ENCODE measurements around the gene RGL1. TPM values are rescaled to one million over a fixed set of nuclear protein-coding genes. Genes with fewer than 3 reads are reported as not detected.

RGL1 gene
- total and polyA plus RNA-seq, 9 of the 15 experiments (the other 6 are each of a cell fraction or from before 2014, with no cell fraction given): under 0.01 to 0.07 (median 0.04) TPM

- FAIRE-seq: no peak
- intact Hi-C loops (cut with micrococcal nuclease) (no loop called here), in situ Hi-C loops (cut with MboI) (no loop called here)
- 3% methylated on average over 2 of the region's 2 CpGs for whole genome bisulfite sequencing (ENCODE audit: insufficient coverage, low coverage, missing lambda C conversion rate)
- H2AFZ ChIP-seq (ENCODE audit: low read depth, low read length): no peak overlapping the region
- no peaks in the 10 kb centered on the region for H3K36me3 ChIP-seq (ENCODE audit: control insufficient read depth, insufficient read depth, low read length)
- H3K27me3 ChIP-seq (ENCODE audit: control insufficient read depth in 2 of 2, insufficient read depth in 2 of 2, low read length in 2 of 2): peaks cover 11 to 14% of the 10 kb centered on the region in 2 experiments; a peak in 4 of 5 replicates
- H3K4me2 ChIP-seq (ENCODE audit: insufficient read depth, low read length): no peak overlapping the region
- H3K27ac ChIP-seq (ENCODE audit: extremely low read depth, low read depth, low read length): no peak overlapping the region
- no peak for ATAC-seq
- DNase-seq (ENCODE audit: extremely low read depth in 1 of 4, low spot score in 3 of 4): no peak
- H3K9ac ChIP-seq (ENCODE audit: insufficient read depth in 1 of 2, low read depth in 2 of 2, low read length in 2 of 2): no peak overlapping the region
- BruUV-seq (replicated peaks): no TSS peak
- H3K9me1 ChIP-seq (ENCODE audit: control insufficient read depth, insufficient read depth, low read length): no peaks in the 10 kb centered on the region
- no peak overlapping the region for H3K4me3 ChIP-seq
- H3K79me2 ChIP-seq (ENCODE audit: control insufficient read depth, insufficient read depth, low read length): no peaks in the 10 kb centered on the region
- TF ChIP-seq USF2 (CRISPR knock-in tag; IDR thresholded peaks at IDR 0.05) (no peak), TEAD1 (CRISPR knock-in tag; IDR thresholded peaks at IDR 0.05) (no peak), CEBPZ (IDR thresholded peaks at IDR 0.05; ENCODE audit: borderline replicate concordance, low read depth, low read length) (no peak), SMAD1 (IDR thresholded peaks at IDR 0.05; ENCODE audit: low read depth, low read length, partially characterized antibody) (no peak), GATA2 (CRISPR knock-in tag; IDR thresholded peaks at IDR 0.05) (no peak), KLF1 (tag; IDR thresholded peaks at IDR 0.05) (no peak), CREB3L1 (IDR thresholded peaks at IDR 0.05; ENCODE audit: borderline replicate concordance, low read depth) (no peak), HDAC8 (tag; IDR thresholded peaks at IDR 0.05) (no peak), HNRNPLL (IDR thresholded peaks at IDR 0.05; ENCODE audit: low read depth, low read length, poor library complexity, severe bottlenecking) (no peak), NUFIP1 (IDR thresholded peaks at IDR 0.05; ENCODE audit: partially characterized antibody) (no peak)
- no peaks in the 10 kb centered on the region for H4K20me1 ChIP-seq (replicated peaks; ENCODE audit: control insufficient read depth, insufficient read depth, low read length)
- H3K9me3 ChIP-seq (replicated peaks; ENCODE audit: control insufficient read depth, insufficient read depth, low read depth, low read length): no peaks in the 10 kb centered on the region
- POLR2A ChIA-PET: no interaction called here
- CTCF ChIA-PET (ENCODE audit: low intra/inter-chr PET ratio): no interaction called here
- H3K4me1 ChIP-seq (replicated peaks in 1 of 2; ENCODE audit: control insufficient read depth in 2 of 2, insufficient read depth in 2 of 2, low read length in 2 of 2): peaks cover 0 to 5% of the 10 kb centered on the region in 2 experiments; a peak in 1 of 5 replicates
Observed at GRCh38 chr1:183801649-183802048, 3.3 kb upstream of the RGL1 start.

All from K562 (cell line).